Lower leg skin (tissue), 3 donors: ENCODE measurements around the gene SLC41A3.

Experiments used
- POLR2A ChIP-seq, 2 donors: fragments of 450-650 bp; IDR thresholded peaks; one replicate each; pipeline ENCODE4 v1.6.1; 2016 to 2017; ENCODE audit warnings: antibody characterized with exemption in 2 of 2, mild to moderate bottlenecking in 1 of 2, moderate library complexity in 1 of 2
- TF ChIP-seq, protein P1 (sequence below), 3 donors: fragments of 450-650 bp; IDR thresholded peaks; one replicate each; pipeline ENCODE4 v1.5.1; 2016; ENCODE audit warnings: antibody characterized with exemption in 3 of 3, mild to moderate bottlenecking in 3 of 3, moderate library complexity in 2 of 3

DNA sequence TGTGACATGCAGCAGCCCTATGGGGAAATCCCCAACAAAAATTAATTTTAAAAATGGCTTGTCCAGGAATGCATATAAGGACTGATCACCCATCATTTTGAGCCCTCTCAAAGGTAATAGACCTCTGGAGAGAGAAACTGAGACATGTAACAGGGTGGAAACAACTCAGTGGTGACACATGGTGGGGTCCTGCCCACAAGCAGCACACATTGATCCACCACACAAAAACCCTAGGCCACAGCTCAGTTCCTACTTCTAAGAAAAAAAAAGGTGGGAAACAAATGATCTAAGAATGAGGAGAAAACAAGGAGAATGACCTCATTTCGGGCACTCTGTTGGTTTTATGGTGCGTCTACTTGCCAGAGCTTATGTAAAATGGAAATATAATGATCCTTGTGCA lies 1.9 kb upstream of the SLC41A3 start:
- TF ChIP-seq, protein P1, sequence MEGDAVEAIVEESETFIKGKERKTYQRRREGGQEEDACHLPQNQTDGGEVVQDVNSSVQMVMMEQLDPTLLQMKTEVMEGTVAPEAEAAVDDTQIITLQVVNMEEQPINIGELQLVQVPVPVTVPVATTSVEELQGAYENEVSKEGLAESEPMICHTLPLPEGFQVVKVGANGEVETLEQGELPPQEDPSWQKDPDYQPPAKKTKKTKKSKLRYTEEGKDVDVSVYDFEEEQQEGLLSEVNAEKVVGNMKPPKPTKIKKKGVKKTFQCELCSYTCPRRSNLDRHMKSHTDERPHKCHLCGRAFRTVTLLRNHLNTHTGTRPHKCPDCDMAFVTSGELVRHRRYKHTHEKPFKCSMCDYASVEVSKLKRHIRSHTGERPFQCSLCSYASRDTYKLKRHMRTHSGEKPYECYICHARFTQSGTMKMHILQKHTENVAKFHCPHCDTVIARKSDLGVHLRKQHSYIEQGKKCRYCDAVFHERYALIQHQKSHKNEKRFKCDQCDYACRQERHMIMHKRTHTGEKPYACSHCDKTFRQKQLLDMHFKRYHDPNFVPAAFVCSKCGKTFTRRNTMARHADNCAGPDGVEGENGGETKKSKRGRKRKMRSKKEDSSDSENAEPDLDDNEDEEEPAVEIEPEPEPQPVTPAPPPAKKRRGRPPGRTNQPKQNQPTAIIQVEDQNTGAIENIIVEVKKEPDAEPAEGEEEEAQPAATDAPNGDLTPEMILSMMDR (IDR thresholded peaks at IDR 0.05): no peak
- TF ChIP-seq POLR2A (IDR thresholded peaks at IDR 0.05): no peak
